HepG2 (cell line): ENCODE data around the gene MGAT2. TPM values are rescaled to one million over a fixed set of nuclear protein-coding genes. Genes with fewer than 3 reads are reported as not detected.

Source experiments
- CAMTA2 ChIP-seq: sonication (generic); formaldehyde crosslinking; IDR thresholded peaks from 2 replicates; pipeline ENCODE4 v1.4.0; 2020; ENCODE audit warnings: mild to moderate bottlenecking, missing genetic modification reagents, borderline replicate concordance
- CENPT ChIP-seq: sonication (generic); formaldehyde crosslinking; IDR thresholded peaks from 2 replicates; pipeline ENCODE4 v1.8.0; 2022; ENCODE audit warnings: low read depth, mild to moderate bottlenecking, moderate library complexity, missing genetic modification reagents
- CHCHD3 ChIP-seq: sonication (generic); formaldehyde crosslinking; IDR thresholded peaks from 2 replicates; pipeline ENCODE4 v1.8.0; 2022; ENCODE audit warnings: mild to moderate bottlenecking, missing genetic modification reagents, moderate library complexity
- DMAP1 ChIP-seq: IDR thresholded peaks from 2 replicates; pipeline ENCODE4 v1.6.1; 2016
- EZH2 ChIP-seq: conservative IDR thresholded peaks from 2 replicates; pipeline ENCODE4 v1.6.1; 2012; ENCODE audit warnings: mild to moderate bottlenecking, low read depth, low read length, moderate library complexity
- FOXK1 ChIP-seq: sonication (generic); formaldehyde crosslinking; IDR thresholded peaks from 2 replicates; pipeline ENCODE4 v1.4.0; 2020; ENCODE audit warnings: low read depth, missing genetic modification reagents, borderline replicate concordance
- GTF2F1 ChIP-seq: fragments of 150-350 bp; IDR thresholded peaks from 2 replicates; pipeline ENCODE4 v1.6.1; 2014; ENCODE audit warnings: low read length
- HOXA3 ChIP-seq: sonication (generic); formaldehyde crosslinking; IDR thresholded peaks from 2 replicates; pipeline ENCODE4 v1.5.0; 2020; ENCODE audit warnings: missing genetic modification reagents
- HOXA9 ChIP-seq: sonication (generic); formaldehyde crosslinking; IDR thresholded peaks from 2 replicates; pipeline ENCODE4 v1.8.1; 2022; ENCODE audit warnings: missing genetic modification reagents, mild to moderate bottlenecking, moderate library complexity, borderline replicate concordance
- JUNB ChIP-seq: sonication (generic); formaldehyde crosslinking; IDR thresholded peaks from 2 replicates; pipeline ENCODE4 v1.8.0; 2022; ENCODE audit warnings: missing genetic modification reagents, mild to moderate bottlenecking, borderline replicate concordance
- KLF11 ChIP-seq: IDR thresholded peaks from 2 replicates; pipeline ENCODE4 v1.6.1; 2016; ENCODE audit warnings: missing compliant biosample characterization
- NR2C2 ChIP-seq: sonication (generic); formaldehyde crosslinking; IDR thresholded peaks from 2 replicates; pipeline ENCODE4 v1.4.0; 2020; ENCODE audit warnings: missing genetic modification reagents, mild to moderate bottlenecking, moderate library complexity, borderline replicate concordance
- POGZ ChIP-seq: sonication (generic); formaldehyde crosslinking; IDR thresholded peaks from 2 replicates; pipeline ENCODE4 v1.4.0; 2020; ENCODE audit warnings: mild to moderate bottlenecking, missing genetic modification reagents
- SAFB2 ChIP-seq: sonication (generic); formaldehyde crosslinking; IDR thresholded peaks from 2 replicates; pipeline ENCODE4 v1.5.1; 2020; ENCODE audit warnings: missing genetic modification reagents, low read depth, mild to moderate bottlenecking, borderline replicate concordance
- TARDBP ChIP-seq: sonication (generic); formaldehyde crosslinking; IDR thresholded peaks from 2 replicates; pipeline ENCODE4 v1.8.0; 2022; ENCODE audit warnings: mild to moderate bottlenecking, missing genetic modification reagents
- TMF1 ChIP-seq: sonication (generic); formaldehyde crosslinking; IDR thresholded peaks from 2 replicates; pipeline ENCODE4 v1.8.1; 2022; ENCODE audit warnings: low read depth, missing genetic modification reagents
- TSC22D2 ChIP-seq: sonication (generic); formaldehyde crosslinking; IDR thresholded peaks from 2 replicates; pipeline ENCODE4 v1.5.1; 2020; ENCODE audit warnings: missing genetic modification reagents, mild to moderate bottlenecking, borderline replicate concordance
- ZBTB20 ChIP-seq: sonication (generic); formaldehyde crosslinking; IDR thresholded peaks from 2 replicates; pipeline ENCODE4 v1.8.1; 2023; ENCODE audit warnings: missing genetic modification reagents, low read depth, mild to moderate bottlenecking, borderline replicate concordance
- ZFP36 ChIP-seq: fragments of 150-350 bp; IDR thresholded peaks from 2 replicates; pipeline ENCODE4 v1.6.1; 2018; ENCODE audit warnings: borderline replicate concordance, low read length, low read depth; ENCODE audit not compliant: partially characterized antibody
- ZNF703 ChIP-seq: sonication (generic); formaldehyde crosslinking; IDR thresholded peaks from 2 replicates; pipeline ENCODE4 v1.5.1; 2020; ENCODE audit warnings: missing genetic modification reagents, mild to moderate bottlenecking, moderate library complexity, borderline replicate concordance
- ZNF724P ChIP-seq: sonication (generic); formaldehyde crosslinking; IDR thresholded peaks from 2 replicates; pipeline ENCODE4 v1.8.0; 2022; ENCODE audit warnings: missing genetic modification reagents, borderline replicate concordance
- polyA plus RNA-seq, 8 experiments: library from polyadenylated mRNA; depleted of rRNA in 3 of 8; stranded (reverse) in 7 of 8; unstranded in 1 of 8; fragments of >200 nt; fragmentation: Illumina TruSeq in 4 of 8; extraction: Trizol in 4 of 8; gene quantifications; 2 replicates each; pipeline versions ENCODE4 v1.2.1 to v1.2.3, GENCODE V29; 2011 to 2016; ENCODE audit warnings: low read depth in 4 of 8, missing spikeins in 1 of 8, mixed read lengths in 1 of 8; ENCODE audit not compliant: insufficient read depth in 1 of 8
- total RNA-seq, 5 experiments: library from RNA; depleted of rRNA; stranded (reverse); fragments of >200 nt; fragmentation: Illumina TruSeq; extraction: Trizol; gene quantifications; 2 replicates each; pipeline ENCODE4 v1.2.3, GENCODE V29; 2016; ENCODE audit warnings: low read depth in 1 of 5
- TF ChIP-seq, protein P1 (sequence below): sonication (generic); formaldehyde crosslinking; IDR thresholded peaks from 2 replicates; pipeline ENCODE4 v1.4.0; 2020; ENCODE audit warnings: mild to moderate bottlenecking, missing genetic modification reagents
- TF ChIP-seq, protein P2 (sequence below): sonication (generic); formaldehyde crosslinking; IDR thresholded peaks from 2 replicates; pipeline ENCODE4 v1.4.0; 2020; ENCODE audit warnings: missing genetic modification reagents, mild to moderate bottlenecking, borderline replicate concordance
- TF ChIP-seq, protein P3 (sequence below): sonication (generic); formaldehyde crosslinking; IDR thresholded peaks from 2 replicates; pipeline ENCODE4 v1.4.0; 2020; ENCODE audit warnings: missing genetic modification reagents

The MGAT2 gene
- total and polyA plus RNA-seq, 2 of the 13 experiments (the other 11 are each of a cell fraction or from before 2014, with no cell fraction given): 12.9 to 51.9 TPM

DNA sequence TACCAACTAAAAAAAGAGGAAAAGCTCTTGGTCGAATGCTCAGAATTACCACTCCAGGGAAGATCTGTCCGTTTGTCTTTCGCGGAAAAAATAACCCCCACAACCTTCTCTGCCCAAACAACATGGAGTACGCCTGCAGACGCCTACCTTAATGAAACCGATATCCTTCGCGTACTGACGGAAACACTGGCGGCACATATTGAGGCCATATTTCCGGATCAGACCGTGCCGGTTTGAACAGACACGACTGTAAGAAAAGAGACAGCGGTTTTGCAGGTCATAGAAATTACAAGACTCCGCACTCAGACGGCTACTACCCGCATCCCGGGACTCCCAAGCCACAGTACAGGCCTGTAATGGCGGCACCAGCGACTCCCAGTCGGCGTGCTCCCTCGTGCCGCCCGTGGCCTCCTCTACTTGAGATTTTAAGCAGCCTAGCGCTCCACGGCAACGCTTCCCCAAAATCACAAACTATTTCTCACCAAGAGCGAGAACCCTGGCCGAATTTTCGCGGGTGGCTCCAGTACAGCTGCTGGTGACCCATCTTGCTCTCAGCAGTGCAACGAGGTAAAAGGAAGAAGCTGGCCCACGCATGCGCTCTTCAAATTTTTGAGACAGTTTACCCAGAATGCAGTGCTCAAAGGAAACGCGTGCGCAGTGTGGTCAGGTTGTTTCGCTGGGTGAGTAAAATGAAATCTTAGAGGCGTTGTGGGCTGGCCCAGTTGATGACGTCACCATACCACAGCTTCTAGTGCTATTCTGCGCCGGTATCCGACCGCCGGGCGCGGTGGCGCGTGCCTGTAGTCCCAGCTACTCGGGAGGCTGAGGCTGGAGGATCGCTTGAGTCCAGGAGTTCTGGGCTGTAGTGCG lies 34.6 kb upstream of the MGAT2 start, which contains the start of gene RPS29 (continued):
- TF ChIP-seq, protein P1, sequence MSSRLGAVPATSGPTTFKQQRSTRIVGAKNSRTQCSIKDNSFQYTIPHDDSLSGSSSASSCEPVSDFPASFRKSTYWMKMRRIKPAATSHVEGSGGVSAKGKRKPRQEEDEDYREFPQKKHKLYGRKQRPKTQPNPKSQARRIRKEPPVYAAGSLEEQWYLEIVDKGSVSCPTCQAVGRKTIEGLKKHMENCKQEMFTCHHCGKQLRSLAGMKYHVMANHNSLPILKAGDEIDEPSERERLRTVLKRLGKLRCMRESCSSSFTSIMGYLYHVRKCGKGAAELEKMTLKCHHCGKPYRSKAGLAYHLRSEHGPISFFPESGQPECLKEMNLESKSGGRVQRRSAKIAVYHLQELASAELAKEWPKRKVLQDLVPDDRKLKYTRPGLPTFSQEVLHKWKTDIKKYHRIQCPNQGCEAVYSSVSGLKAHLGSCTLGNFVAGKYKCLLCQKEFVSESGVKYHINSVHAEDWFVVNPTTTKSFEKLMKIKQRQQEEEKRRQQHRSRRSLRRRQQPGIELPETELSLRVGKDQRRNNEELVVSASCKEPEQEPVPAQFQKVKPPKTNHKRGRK (CRISPR knock-in tag): 0 out of 2 replicates have a peak, but pooled peaks have one; percentile 67
- 0 out of 2 replicates have a peak, but pooled peaks have one; percentile 43 for TF ChIP-seq ZNF724P (CRISPR knock-in tag)
- 0 out of 2 replicates have a peak, but pooled peaks have one; percentile 54 for TF ChIP-seq SAFB2 (CRISPR knock-in tag)
- peak; percentile 56; the same call in 1 of the 2 replicates for TF ChIP-seq CENPT (CRISPR knock-in tag)
- TF ChIP-seq, protein P2, sequence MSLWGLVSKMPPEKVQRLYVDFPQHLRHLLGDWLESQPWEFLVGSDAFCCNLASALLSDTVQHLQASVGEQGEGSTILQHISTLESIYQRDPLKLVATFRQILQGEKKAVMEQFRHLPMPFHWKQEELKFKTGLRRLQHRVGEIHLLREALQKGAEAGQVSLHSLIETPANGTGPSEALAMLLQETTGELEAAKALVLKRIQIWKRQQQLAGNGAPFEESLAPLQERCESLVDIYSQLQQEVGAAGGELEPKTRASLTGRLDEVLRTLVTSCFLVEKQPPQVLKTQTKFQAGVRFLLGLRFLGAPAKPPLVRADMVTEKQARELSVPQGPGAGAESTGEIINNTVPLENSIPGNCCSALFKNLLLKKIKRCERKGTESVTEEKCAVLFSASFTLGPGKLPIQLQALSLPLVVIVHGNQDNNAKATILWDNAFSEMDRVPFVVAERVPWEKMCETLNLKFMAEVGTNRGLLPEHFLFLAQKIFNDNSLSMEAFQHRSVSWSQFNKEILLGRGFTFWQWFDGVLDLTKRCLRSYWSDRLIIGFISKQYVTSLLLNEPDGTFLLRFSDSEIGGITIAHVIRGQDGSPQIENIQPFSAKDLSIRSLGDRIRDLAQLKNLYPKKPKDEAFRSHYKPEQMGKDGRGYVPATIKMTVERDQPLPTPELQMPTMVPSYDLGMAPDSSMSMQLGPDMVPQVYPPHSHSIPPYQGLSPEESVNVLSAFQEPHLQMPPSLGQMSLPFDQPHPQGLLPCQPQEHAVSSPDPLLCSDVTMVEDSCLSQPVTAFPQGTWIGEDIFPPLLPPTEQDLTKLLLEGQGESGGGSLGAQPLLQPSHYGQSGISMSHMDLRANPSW: 0 out of 2 replicates have a peak, but pooled peaks have one; percentile 32
- TF ChIP-seq NR2C2: peak; percentile 28; the same call in 1 of the 2 replicates
- no peak for TF ChIP-seq CHCHD3 (CRISPR knock-in tag)
- no peak for TF ChIP-seq HOXA9 (CRISPR knock-in tag)
- peak; percentile 98 for TF ChIP-seq DMAP1 (CRISPR knock-in tag)
- TF ChIP-seq TSC22D2 (CRISPR knock-in tag): 0 out of 2 replicates have a peak, but pooled peaks have one; percentile 17
- TF ChIP-seq FOXK1: no peak; the same call in 1 of the 2 replicates
- TF ChIP-seq CAMTA2 (CRISPR knock-in tag): 0 out of 2 replicates have a peak, but pooled peaks have one; percentile 15
- TF ChIP-seq ZFP36: no peak
- TF ChIP-seq, protein P3, sequence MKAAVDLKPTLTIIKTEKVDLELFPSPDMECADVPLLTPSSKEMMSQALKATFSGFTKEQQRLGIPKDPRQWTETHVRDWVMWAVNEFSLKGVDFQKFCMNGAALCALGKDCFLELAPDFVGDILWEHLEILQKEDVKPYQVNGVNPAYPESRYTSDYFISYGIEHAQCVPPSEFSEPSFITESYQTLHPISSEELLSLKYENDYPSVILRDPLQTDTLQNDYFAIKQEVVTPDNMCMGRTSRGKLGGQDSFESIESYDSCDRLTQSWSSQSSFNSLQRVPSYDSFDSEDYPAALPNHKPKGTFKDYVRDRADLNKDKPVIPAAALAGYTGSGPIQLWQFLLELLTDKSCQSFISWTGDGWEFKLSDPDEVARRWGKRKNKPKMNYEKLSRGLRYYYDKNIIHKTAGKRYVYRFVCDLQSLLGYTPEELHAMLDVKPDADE (CRISPR knock-in tag): no peak
- TF ChIP-seq JUNB (CRISPR knock-in tag): no peak
- peak; percentile 93 for TF ChIP-seq HOXA3 (CRISPR knock-in tag)
- peak; percentile 86 for TF ChIP-seq POGZ (CRISPR knock-in tag)
- TF ChIP-seq TARDBP: peak; percentile 85
- no peak for TF ChIP-seq TMF1 (CRISPR knock-in tag)
- peak; percentile 22; the same call in 1 of the 2 replicates for TF ChIP-seq KLF11 (CRISPR knock-in tag)
- TF ChIP-seq GTF2F1: peak; percentile 46; the same call in 1 of the 2 replicates
- no peak for TF ChIP-seq EZH2
- no peak for TF ChIP-seq ZNF703
- 0 out of 2 replicates have a peak, but pooled peaks have one; percentile 15 for TF ChIP-seq ZBTB20 (CRISPR knock-in tag)
